Measurements from ENCODE around the gene ARFIP1.
"Not testable (repeated sequence)": the region's sequence is repeated elsewhere in the genome, so short reads cannot be mapped to it uniquely, and the experiment has no call there.

The ARFIP1 gene

DNA sequence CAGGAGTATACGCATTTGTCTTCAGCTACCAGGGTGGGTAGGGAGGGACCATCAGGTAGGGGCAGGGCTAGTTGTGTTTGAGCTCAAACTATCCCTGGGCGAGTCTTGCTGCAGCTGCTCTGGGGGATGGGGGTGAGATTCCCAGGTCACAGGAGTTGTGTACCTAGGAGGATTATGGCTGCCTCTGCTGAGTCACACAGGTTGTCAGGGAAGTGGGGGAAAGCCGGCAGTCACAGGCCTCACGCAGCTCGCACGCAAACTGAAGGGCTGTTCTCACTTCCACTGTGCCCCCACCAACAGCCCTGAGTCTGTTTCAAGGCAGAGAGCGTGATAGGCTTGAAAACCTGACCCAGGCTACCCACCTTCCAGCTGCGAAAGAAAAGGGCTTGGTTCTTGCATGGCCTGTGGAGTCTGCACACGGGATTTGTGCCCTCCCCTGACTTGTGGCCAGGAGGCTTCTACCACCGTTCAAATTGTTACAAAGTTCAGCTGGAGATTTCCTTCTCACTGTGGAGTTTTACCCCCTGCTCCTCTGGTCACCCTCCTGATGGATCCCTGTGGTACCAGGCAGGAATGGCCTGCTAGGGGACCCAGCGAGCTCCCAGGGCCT, 63.8 kb downstream of the ARFIP1 start:
- Histone ChIP-seq H3K4me1 (ENCODE audit: control insufficient read depth, insufficient read depth, low read length) (peaks cover 18% of the 10 kb centered on the region), H3K9ac (ENCODE audit: low read depth, low read length) (no peak overlapping the region), H3K27ac (ENCODE audit: low read depth, low read length) (peak overlapping the region; percentile 80), H3K9me3 (ENCODE audit: control insufficient read depth, insufficient read depth, low read length) (peaks cover 9% of the 10 kb centered on the region), H3K36me3 (ENCODE audit: control insufficient read depth, insufficient read depth, low read length) (peaks cover 3% of the 10 kb centered on the region; the same call in 1 of the 2 replicates), H3K27me3 (ENCODE audit: control insufficient read depth, insufficient read depth, low read length) (no peaks in the 10 kb centered on the region), H3K4me3 (ENCODE audit: low read depth, low read length) (no peak overlapping the region)

- H3K27me3 ChIP-seq (ENCODE audit: control insufficient read depth, insufficient read depth, low read length) = no peaks in the 10 kb centered on the region
- H3K4me3 ChIP-seq (ENCODE audit: low read depth, low read length) = no peak overlapping the region
- no peaks in the 10 kb centered on the region for H3K9me3 ChIP-seq (ENCODE audit: control insufficient read depth, insufficient read depth, low read length)
- no peak overlapping the region for H3K27ac ChIP-seq (ENCODE audit: low read depth, low read length)
- H3K9ac ChIP-seq (ENCODE audit: low read depth, low read length) = no peak overlapping the region
- no peaks in the 10 kb centered on the region for H3K36me3 ChIP-seq (ENCODE audit: control insufficient read depth, insufficient read depth, low read length)
- H3K4me1 ChIP-seq (ENCODE audit: control insufficient read depth, insufficient read depth, low read length) = peaks cover 46% of the 10 kb centered on the region
Measured at GRCh38 chr4:152847376-152847775, 67.6 kb downstream of the ARFIP1 start.

DNA sequence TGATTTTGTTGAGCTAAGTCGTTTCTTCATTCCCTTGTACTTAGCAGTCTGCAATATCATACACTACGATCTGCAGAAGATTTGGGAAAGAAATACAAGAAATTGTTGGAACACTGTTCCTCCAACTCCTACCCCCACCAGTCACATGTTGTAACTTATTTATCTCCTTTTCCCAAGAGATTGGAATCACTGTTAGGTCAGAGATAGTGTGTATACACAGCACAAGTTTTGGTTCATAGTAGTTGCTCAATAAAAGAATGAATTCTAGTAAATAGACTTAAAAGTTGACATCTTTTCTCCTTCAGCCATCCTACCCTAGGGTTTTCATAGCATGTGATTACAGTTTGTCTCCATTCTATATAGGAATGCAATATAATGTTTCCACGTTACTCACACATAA, 68.8 kb downstream of the ARFIP1 start:
- Histone ChIP-seq H3K4me3 (ENCODE audit: low read depth, low read length) (no peak overlapping the region), H3K9me3 (ENCODE audit: control insufficient read depth, insufficient read depth, low read length) (0 out of 2 replicates have a peak, but pooled peaks cover 3% of the 10 kb centered on the region), H3K27me3 (ENCODE audit: control insufficient read depth, insufficient read depth, low read length) (no peaks in the 10 kb centered on the region), H3K36me3 (ENCODE audit: control insufficient read depth, insufficient read depth, low read length) (no peaks in the 10 kb centered on the region), H3K4me1 (ENCODE audit: control insufficient read depth, insufficient read depth, low read length) (peaks cover 45% of the 10 kb centered on the region), H3K9ac (ENCODE audit: low read depth, low read length) (no peak overlapping the region), H3K27ac (ENCODE audit: low read depth, low read length) (no peak overlapping the region)

GRCh38 chr4:152849350-152849749, 69.6 kb downstream of the ARFIP1 start:
- H3K27ac ChIP-seq (ENCODE audit: low read depth, low read length) = peak overlapping the region; percentile 91
- no peak overlapping the region for H3K4me3 ChIP-seq (ENCODE audit: low read depth, low read length)
- H3K9ac ChIP-seq (ENCODE audit: low read depth, low read length) = no peak overlapping the region
- no peaks in the 10 kb centered on the region for H3K27me3 ChIP-seq (ENCODE audit: control insufficient read depth, insufficient read depth, low read length)
- H3K4me1 ChIP-seq (ENCODE audit: control insufficient read depth, insufficient read depth, low read length) = peaks cover 40% of the 10 kb centered on the region
- no peaks in the 10 kb centered on the region for H3K36me3 ChIP-seq (ENCODE audit: control insufficient read depth, insufficient read depth, low read length)
- H3K9me3 ChIP-seq (ENCODE audit: control insufficient read depth, insufficient read depth, low read length) = 0 out of 2 replicates have a peak, but pooled peaks cover 3% of the 10 kb centered on the region

GRCh38 chr4:152850377-152850776, 70.6 kb downstream of the ARFIP1 start:
- Histone ChIP-seq H3K27ac (ENCODE audit: low read depth, low read length) (peak overlapping the region; percentile 91), H3K36me3 (ENCODE audit: control insufficient read depth, insufficient read depth, low read length) (no peaks in the 10 kb centered on the region), H3K27me3 (ENCODE audit: control insufficient read depth, insufficient read depth, low read length) (no peaks in the 10 kb centered on the region), H3K9ac (ENCODE audit: low read depth, low read length) (peak overlapping the region; percentile 10; the same call in 1 of the 2 replicates), H3K4me1 (ENCODE audit: control insufficient read depth, insufficient read depth, low read length) (peaks cover 40% of the 10 kb centered on the region), H3K4me3 (ENCODE audit: low read depth, low read length) (peak overlapping the region; percentile 39), H3K9me3 (ENCODE audit: control insufficient read depth, insufficient read depth, low read length) (0 out of 2 replicates have a peak, but pooled peaks cover 3% of the 10 kb centered on the region)

DNA sequence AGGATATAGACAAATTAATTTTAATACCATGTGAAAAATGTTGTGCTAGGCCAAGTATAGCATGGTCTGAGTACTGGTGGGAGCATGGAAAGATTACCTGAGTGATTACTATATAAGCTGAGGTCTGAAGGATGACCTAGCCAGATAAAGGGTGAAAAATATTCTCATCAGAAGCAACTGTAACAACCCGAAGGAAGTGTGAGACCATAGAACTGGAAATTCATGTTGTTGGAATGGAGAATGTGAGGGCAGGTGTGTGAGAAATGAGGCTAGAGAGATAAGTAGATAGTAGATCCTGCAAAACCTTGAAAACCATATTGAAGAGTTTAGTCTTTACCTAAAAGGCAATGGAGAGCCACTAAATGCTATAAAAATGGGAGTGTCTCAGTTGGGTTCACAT, 71.5 kb downstream of the ARFIP1 start:
- Histone ChIP-seq H3K9ac (ENCODE audit: low read depth, low read length) (peak overlapping the region; percentile 22; the same call in 1 of the 2 replicates), H3K4me3 (ENCODE audit: low read depth, low read length) (no peak overlapping the region; the same call in 1 of the 2 replicates), H3K9me3 (ENCODE audit: control insufficient read depth, insufficient read depth, low read length) (0 out of 2 replicates have a peak, but pooled peaks cover 3% of the 10 kb centered on the region), H3K4me1 (ENCODE audit: control insufficient read depth, insufficient read depth, low read length) (peaks cover 40% of the 10 kb centered on the region), H3K27ac (ENCODE audit: low read depth, low read length) (peak overlapping the region; percentile 91), H3K27me3 (ENCODE audit: control insufficient read depth, insufficient read depth, low read length) (no peaks in the 10 kb centered on the region), H3K36me3 (ENCODE audit: control insufficient read depth, insufficient read depth, low read length) (no peaks in the 10 kb centered on the region)

DNA sequence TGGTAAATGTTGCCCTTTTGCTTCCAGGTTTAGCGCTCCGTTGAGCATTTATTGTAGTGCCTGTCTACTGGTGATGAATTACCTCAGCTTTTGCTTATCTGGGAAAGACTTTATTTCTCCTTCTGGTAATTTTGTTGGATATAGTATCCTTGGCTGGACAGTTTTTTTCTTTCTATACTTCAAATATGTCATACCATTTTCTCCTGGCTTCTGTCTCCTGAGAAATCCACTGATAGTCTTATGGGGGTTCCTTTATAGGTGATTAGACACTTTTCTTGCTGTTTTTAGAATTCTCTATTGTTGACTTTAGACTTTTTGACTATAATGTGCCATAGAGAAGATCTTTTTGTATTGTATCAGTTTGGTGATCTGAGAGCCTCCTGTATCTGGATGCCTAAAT, 73.5 kb downstream of the ARFIP1 start:
- no peak overlapping the region for H3K4me3 ChIP-seq (ENCODE audit: low read depth, low read length)
- H3K27ac ChIP-seq (ENCODE audit: low read depth, low read length) = no peak overlapping the region
- H3K9ac ChIP-seq (ENCODE audit: low read depth, low read length) = no peak overlapping the region
- H3K4me1 ChIP-seq (ENCODE audit: control insufficient read depth, insufficient read depth, low read length) = peaks cover 36% of the 10 kb centered on the region
- H3K9me3 ChIP-seq (ENCODE audit: control insufficient read depth, insufficient read depth, low read length) = 0 out of 2 replicates have a peak, but pooled peaks cover 3% of the 10 kb centered on the region
- H3K27me3 ChIP-seq (ENCODE audit: control insufficient read depth, insufficient read depth, low read length) = no peaks in the 10 kb centered on the region
- no peaks in the 10 kb centered on the region for H3K36me3 ChIP-seq (ENCODE audit: control insufficient read depth, insufficient read depth, low read length)

DNA sequence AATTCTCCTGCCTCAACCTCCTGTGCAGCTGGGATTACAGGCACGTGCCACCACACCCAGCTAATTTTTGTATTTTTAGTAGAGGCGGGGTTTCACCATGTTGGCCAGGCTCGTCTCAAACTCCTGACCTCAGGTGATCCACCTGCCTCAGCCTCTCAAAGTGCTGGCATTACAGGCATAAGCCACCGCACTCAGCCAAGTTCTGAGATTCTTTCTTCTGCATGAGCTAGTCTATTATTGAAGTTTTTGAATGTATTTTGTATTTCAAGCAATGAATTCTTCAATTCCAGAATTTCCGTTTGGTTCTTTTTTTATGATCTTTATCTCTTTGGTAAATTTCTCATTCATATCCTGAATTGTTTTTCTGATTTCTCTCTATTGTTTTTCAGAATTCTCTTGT, 74.3 kb downstream of the ARFIP1 start:
- H3K27ac ChIP-seq (ENCODE audit: low read depth, low read length); H3K9ac ChIP-seq (ENCODE audit: low read depth, low read length); H3K4me3 ChIP-seq (ENCODE audit: low read depth, low read length); H3K27me3 ChIP-seq (ENCODE audit: control insufficient read depth, insufficient read depth, low read length); H3K9me3 ChIP-seq (ENCODE audit: control insufficient read depth, insufficient read depth, low read length); H3K36me3 ChIP-seq (ENCODE audit: control insufficient read depth, insufficient read depth, low read length): not testable (repeated sequence)
- peaks cover 30% of the 10 kb centered on the region for H3K4me1 ChIP-seq (ENCODE audit: control insufficient read depth, insufficient read depth, low read length)

GRCh38 chr4:152856960-152857359, 77.2 kb downstream of the ARFIP1 start:
- H3K9ac ChIP-seq (ENCODE audit: low read depth, low read length) = no peak overlapping the region
- no peak overlapping the region for H3K4me3 ChIP-seq (ENCODE audit: low read depth, low read length)
- H3K4me1 ChIP-seq (ENCODE audit: control insufficient read depth, insufficient read depth, low read length) = peaks cover 21% of the 10 kb centered on the region
- 0 out of 2 replicates have a peak, but pooled peaks cover 3% of the 10 kb centered on the region for H3K9me3 ChIP-seq (ENCODE audit: control insufficient read depth, insufficient read depth, low read length)
- H3K36me3 ChIP-seq (ENCODE audit: control insufficient read depth, insufficient read depth, low read length) = no peaks in the 10 kb centered on the region
- H3K27me3 ChIP-seq (ENCODE audit: control insufficient read depth, insufficient read depth, low read length) = no peaks in the 10 kb centered on the region
- no peak overlapping the region for H3K27ac ChIP-seq (ENCODE audit: low read depth, low read length)

- no peaks in the 10 kb centered on the region for H3K27me3 ChIP-seq (ENCODE audit: control insufficient read depth, insufficient read depth, low read length)
- no peak overlapping the region for H3K9ac ChIP-seq (ENCODE audit: low read depth, low read length)
- no peak overlapping the region for H3K27ac ChIP-seq (ENCODE audit: low read depth, low read length)
- no peaks in the 10 kb centered on the region for H3K9me3 ChIP-seq (ENCODE audit: control insufficient read depth, insufficient read depth, low read length)
- H3K36me3 ChIP-seq (ENCODE audit: control insufficient read depth, insufficient read depth, low read length) = no peaks in the 10 kb centered on the region
- peaks cover 21% of the 10 kb centered on the region for H3K4me1 ChIP-seq (ENCODE audit: control insufficient read depth, insufficient read depth, low read length)
- H3K4me3 ChIP-seq (ENCODE audit: low read depth, low read length) = no peak overlapping the region
Measured at GRCh38 chr4:152858934-152859333, 79.2 kb downstream of the ARFIP1 start.

- peaks cover 25% of the 10 kb centered on the region for H3K4me1 ChIP-seq (ENCODE audit: control insufficient read depth, insufficient read depth, low read length)
- H3K4me3 ChIP-seq (ENCODE audit: low read depth, low read length) = no peak overlapping the region
- no peaks in the 10 kb centered on the region for H3K9me3 ChIP-seq (ENCODE audit: control insufficient read depth, insufficient read depth, low read length)
- H3K27me3 ChIP-seq (ENCODE audit: control insufficient read depth, insufficient read depth, low read length) = no peaks in the 10 kb centered on the region
- no peaks in the 10 kb centered on the region for H3K36me3 ChIP-seq (ENCODE audit: control insufficient read depth, insufficient read depth, low read length)
- no peak overlapping the region for H3K9ac ChIP-seq (ENCODE audit: low read depth, low read length)
- no peak overlapping the region for H3K27ac ChIP-seq (ENCODE audit: low read depth, low read length)
Measured at GRCh38 chr4:152860046-152860445, 80.3 kb downstream of the ARFIP1 start.
